Loucy (cell line): Measurements from ENCODE around the gene PYGB.

Experiments
- H2AFZ ChIP-seq: fragments of 200-600 bp; sonication (generic); 2 replicates; pipeline ENCODE4 v1.6.0; 2016; ENCODE audit warnings: antibody characterized with exemption, mild to moderate bottlenecking, low read length, moderate library complexity
- H3F3A ChIP-seq: fragments of 200-600 bp; 2 replicates; pipeline ENCODE4 v1.6.0; 2016; ENCODE audit warnings: antibody characterized with exemption, low read depth, mild to moderate bottlenecking
- H3K27me3 ChIP-seq: fragments of 200-600 bp; sonication (generic); 2 replicates; pipeline ENCODE4 v1.6.1; 2014; ENCODE audit warnings: low read length, mild to moderate bottlenecking; ENCODE audit not compliant: insufficient read depth, poor library complexity, severe bottlenecking
- H3K36me3 ChIP-seq: fragments of 200-600 bp; sonication (generic); 2 replicates; pipeline ENCODE4 v1.6.1; 2016; ENCODE audit warnings: low read length; ENCODE audit not compliant: insufficient read depth
- H3K4me1 ChIP-seq: fragments of 200-600 bp; sonication (generic); 2 replicates; pipeline ENCODE4 v1.5.1; 2014; ENCODE audit warnings: low read length, mild to moderate bottlenecking; ENCODE audit not compliant: insufficient read depth, poor library complexity, severe bottlenecking
- H3K4me2 ChIP-seq: fragments of 200-600 bp; sonication (generic); 2 replicates; pipeline ENCODE4 v1.6.0; 2014; ENCODE audit warnings: antibody characterized with exemption, low read length, low read depth, mild to moderate bottlenecking; ENCODE audit not compliant: poor library complexity, severe bottlenecking
- H3K4me3 ChIP-seq: fragments of 200-600 bp; sonication (generic); 2 replicates; pipeline ENCODE4 v1.5.1; 2014; ENCODE audit warnings: low read length, mild to moderate bottlenecking, mixed read lengths; ENCODE audit not compliant: poor library complexity, severe bottlenecking
- H3K79me2 ChIP-seq: fragments of 200-600 bp; sonication (generic); 2 replicates; pipeline ENCODE4 v1.6.1; 2014; ENCODE audit warnings: low read length; ENCODE audit not compliant: insufficient read depth
- H3K9ac ChIP-seq: fragments of 200-600 bp; sonication (generic); 2 replicates; pipeline ENCODE4 v1.6.0; 2014; ENCODE audit warnings: mild to moderate bottlenecking, low read depth, low read length, moderate library complexity; ENCODE audit not compliant: poor library complexity, severe bottlenecking
- H3K9me2 ChIP-seq: fragments of 200-600 bp; sonication (generic); replicated peaks from 2 replicates; pipeline ENCODE4 v1.6.1; 2016; ENCODE audit warnings: low read depth, low read length, mixed read lengths
- H3K9me3 ChIP-seq: fragments of 200-600 bp; sonication (generic); 2 replicates; pipeline ENCODE4 v1.6.1; 2014; ENCODE audit warnings: mild to moderate bottlenecking, antibody characterized with exemption, low read length, low read depth; ENCODE audit not compliant: insufficient read depth
- H4K20me1 ChIP-seq: fragments of 200-600 bp; sonication (generic); 2 replicates; pipeline ENCODE4 v1.6.0; 2014; ENCODE audit warnings: antibody characterized with exemption, low read length, mild to moderate bottlenecking; ENCODE audit not compliant: insufficient read depth, poor library complexity, severe bottlenecking
- CTCF ChIP-seq: fragments of 200-600 bp; sonication (generic); conservative IDR thresholded peaks from 2 replicates; pipeline ENCODE4 v1.5.1; 2014; ENCODE audit warnings: mild to moderate bottlenecking, antibody characterized with exemption, low read length
- EZH2phosphoT487 ChIP-seq: fragments of 200-600 bp; IDR thresholded peaks from 2 replicates; pipeline ENCODE4 v1.6.1; 2018; ENCODE audit warnings: antibody characterized with exemption, mild to moderate bottlenecking, moderate library complexity, borderline replicate concordance

PYGB gene

GRCh38 chr20:25215521-25215920 lies 32.4 kb upstream of the PYGB start:
- no peaks in the 10 kb centered on the region for H3F3A ChIP-seq

GRCh38 chr20:25216199-25216945 lies 31.5 kb upstream of the PYGB start:
- Histone ChIP-seq H3K27me3 (no peaks in the 10 kb centered on the region), H3K79me2 (no peaks in the 10 kb centered on the region)
- no peak for TF ChIP-seq EZH2phosphoT487
- TF ChIP-seq CTCF, result no peak

More at GRCh38 chr20:25215521-25215920, 32.4 kb upstream of the PYGB start:
- H3K9ac ChIP-seq, result no peak overlapping the region
- no peaks in the 10 kb centered on the region for H3K9me3 ChIP-seq
- H3K79me2 ChIP-seq, result no peaks in the 10 kb centered on the region
- H3K36me3 ChIP-seq, result peaks cover 40% of the 10 kb centered on the region; the same call in 1 of the 2 replicates
- TF ChIP-seq EZH2phosphoT487, result no peak
- no peak overlapping the region for H3K4me2 ChIP-seq
- no peaks in the 10 kb centered on the region for H3K27me3 ChIP-seq
- no peaks in the 10 kb centered on the region for H3K9me2 ChIP-seq
- H3K4me1 ChIP-seq, result no peaks in the 10 kb centered on the region
- no peak overlapping the region for H3K4me3 ChIP-seq
- no peak overlapping the region for H2AFZ ChIP-seq
- H4K20me1 ChIP-seq, result no peaks in the 10 kb centered on the region

GRCh38 chr20:25217161-25218108 lies 30.4 kb upstream of the PYGB start:
- Histone ChIP-seq H3K9me3 (no peaks in the 10 kb centered on the region), H3K4me1 (no peaks in the 10 kb centered on the region), H3K9ac (no peak overlapping the region), H2AFZ (no peak overlapping the region), H3K4me2 (no peak overlapping the region), H3K27me3 (no peaks in the 10 kb centered on the region), H3K4me3 (no peak overlapping the region), H3K9me2 (no peaks in the 10 kb centered on the region), H3K79me2 (no peaks in the 10 kb centered on the region), H3F3A (no peaks in the 10 kb centered on the region), H3K36me3 (peaks cover 31% of the 10 kb centered on the region; the same call in 1 of the 2 replicates), H4K20me1 (no peaks in the 10 kb centered on the region)
- no peak for TF ChIP-seq CTCF
- TF ChIP-seq EZH2phosphoT487, result no peak

More at GRCh38 chr20:25216199-25216945, 31.5 kb upstream of the PYGB start:
- Histone ChIP-seq H2AFZ (no peak overlapping the region), H3F3A (no peaks in the 10 kb centered on the region), H4K20me1 (no peaks in the 10 kb centered on the region), H3K4me1 (no peaks in the 10 kb centered on the region), H3K4me3 (no peak overlapping the region), H3K9ac (no peak overlapping the region), H3K4me2 (no peak overlapping the region), H3K9me3 (no peaks in the 10 kb centered on the region), H3K36me3 (peaks cover 40% of the 10 kb centered on the region; the same call in 1 of the 2 replicates), H3K9me2 (no peaks in the 10 kb centered on the region)
